Measurements from ENCODE around the gene ZDHHC1. TPM values are rescaled to one million over a fixed set of nuclear protein-coding genes. Genes with fewer than 3 reads are reported as not detected.

Gene ZDHHC1
- 5.9 and 6.0 TPM in 2 replicates for total RNA-seq

GRCh38 chr16:67415872-67416793 lies at the start of gene ZDHHC1:
ZDHHC1 (minus strand) TSS chr16:67416477; CDS start chr16:67407775, 8,702 bp downstream.

GRCh38 chr16:67430977-67431774 lies 14.9 kb upstream of the ZDHHC1 start, which contains the start of gene HSD11B2:
HSD11B2 (plus strand) TSS chr16:67431121; CDS start chr16:67431249, 128 bp downstream.

GRCh38 chr16:67393111-67393787 lies 23.0 kb downstream of the ZDHHC1 start, which contains the start of gene TPPP3:
TPPP3 (minus strand) TSS chr16:67393498; CDS start chr16:67391111, 2,387 bp downstream.

Other genes with a start within 250 kb of the ZDHHC1 start
- 7.7 and 13.8 TPM in 2 replicates for gene NOL3, start 245.9 kb downstream of the ZDHHC1 start, total RNA-seq
- 18.4 and 18.9 TPM in 2 replicates for gene MATCAP1, start 232.5 kb downstream of the ZDHHC1 start, total RNA-seq
- gene EXOC3L1, start 226.3 kb downstream of the ZDHHC1 start, total RNA-seq, result 2.4 and 9.1 TPM in 2 replicates
- gene E2F4, start 224.3 kb downstream of the ZDHHC1 start, total RNA-seq, result 51.1 and 61.8 TPM in 2 replicates
- gene ELMO3, start 217.3 kb downstream of the ZDHHC1 start, total RNA-seq, result 0.72 and 1.2 TPM in 2 replicates
- gene TMEM208, start 189.3 kb downstream of the ZDHHC1 start, total RNA-seq, result 18.4 and 29.7 TPM in 2 replicates
- 26.5 and 29.4 TPM in 2 replicates for gene FHOD1, start 169.0 kb downstream of the ZDHHC1 start, total RNA-seq
- 0.81 and 0.85 TPM in 2 replicates for gene SLC9A5, start 167.5 kb downstream of the ZDHHC1 start, total RNA-seq
- gene PLEKHG4, start 136.9 kb downstream of the ZDHHC1 start, total RNA-seq, result 26.9 and 27.6 TPM in 2 replicates
- under 0.01 and 0.09 TPM in 2 replicates for gene KCTD19, start 89.7 kb downstream of the ZDHHC1 start, total RNA-seq
- 0.28 and 2.7 TPM in 2 replicates for gene LRRC36, start 89.7 kb downstream of the ZDHHC1 start, total RNA-seq
- gene TPPP3, start 23.0 kb downstream of the ZDHHC1 start, total RNA-seq, result 0.18 and 0.28 TPM in 2 replicates
- not detected in 2 replicates for gene HSD11B2, start 14.6 kb upstream of the ZDHHC1 start, total RNA-seq
- 78.7 and 86.7 TPM in 2 replicates for gene ATP6V0D1, start 64.7 kb upstream of the ZDHHC1 start, total RNA-seq
- gene AGRP, start 67.1 kb upstream of the ZDHHC1 start, total RNA-seq, result not detected in 2 replicates
- gene RIPOR1, start 112.4 kb upstream of the ZDHHC1 start, total RNA-seq, result 43.0 and 68.8 TPM in 2 replicates
- 23.4 and 26.3 TPM in 2 replicates for gene CTCF, start 146.0 kb upstream of the ZDHHC1 start, total RNA-seq
- gene CARMIL2, start 228.7 kb upstream of the ZDHHC1 start, total RNA-seq, result 0.28 and 0.36 TPM in 2 replicates
- 13.4 and 14.6 TPM in 2 replicates for gene ACD, start 243.8 kb upstream of the ZDHHC1 start, total RNA-seq
- gene PARD6A, start 244.5 kb upstream of the ZDHHC1 start, total RNA-seq, result 2.4 and 2.6 TPM in 2 replicates